GM12864 (cell line): Measurements from ENCODE around the gene ARAP3.

Experiments used
- DNase-seq: peaks from one replicate; pipeline ENCODE4 v3.0.0-alpha.2; 2011; ENCODE audit warnings: low read depth
- H3K4me3 ChIP-seq: 2 replicates; pipeline ENCODE4 v1.5.1; 2011; ENCODE audit warnings: mild to moderate bottlenecking, low read depth, low read length, control low read depth
- CTCF ChIP-seq: IDR thresholded peaks from 2 replicates; pipeline ENCODE4 v1.5.1; 2011; ENCODE audit warnings: low read depth, mild to moderate bottlenecking, moderate library complexity, low read length, control low read depth, inconsistent platforms; ENCODE audit errors: missing control alignments

Gene ARAP3

GRCh38 chr5:141709699-141710267, 27.8 kb upstream of the ARAP3 start:
- H3K4me3 ChIP-seq: no peak overlapping the region
- no peak for TF ChIP-seq CTCF
- DNase-seq: no peak

- H3K4me3 ChIP-seq: no peak overlapping the region
- no peak for TF ChIP-seq CTCF
- no peak for DNase-seq
Observed at GRCh38 chr5:141708016-141708415, 26.0 kb upstream of the ARAP3 start.

GRCh38 chr5:141707510-141707909, 25.5 kb upstream of the ARAP3 start:
- H3K4me3 ChIP-seq: no peak overlapping the region
- TF ChIP-seq CTCF: no peak
- DNase-seq: no peak

GRCh38 chr5:141706121-141706520, 24.1 kb upstream of the ARAP3 start:
- H3K4me3 ChIP-seq: no peak overlapping the region
- no peak for DNase-seq
- no peak for TF ChIP-seq CTCF

- no peak overlapping the region for H3K4me3 ChIP-seq
- DNase-seq: no peak
- TF ChIP-seq CTCF: no peak
Observed at GRCh38 chr5:141705469-141705868, 23.4 kb upstream of the ARAP3 start.

- no peak for TF ChIP-seq CTCF
- DNase-seq: no peak
- no peak overlapping the region for H3K4me3 ChIP-seq
Observed at GRCh38 chr5:141704782-141705297, 22.8 kb upstream of the ARAP3 start.

GRCh38 chr5:141703133-141703561, 21.1 kb upstream of the ARAP3 start:
- TF ChIP-seq CTCF: no peak
- no peak for DNase-seq
- no peak overlapping the region for H3K4me3 ChIP-seq
